ENCODE results near the gene PHETA1. TPM values are rescaled to one million over a fixed set of nuclear protein-coding genes. Genes with fewer than 3 reads are reported as not detected.
A peak's percentile ranks its signal among the peaks of the same experiment; 100 is the strongest.

Gene PHETA1
- total RNA-seq, 1 donor from 2014 or later, result 31.3 TPM

DNA sequence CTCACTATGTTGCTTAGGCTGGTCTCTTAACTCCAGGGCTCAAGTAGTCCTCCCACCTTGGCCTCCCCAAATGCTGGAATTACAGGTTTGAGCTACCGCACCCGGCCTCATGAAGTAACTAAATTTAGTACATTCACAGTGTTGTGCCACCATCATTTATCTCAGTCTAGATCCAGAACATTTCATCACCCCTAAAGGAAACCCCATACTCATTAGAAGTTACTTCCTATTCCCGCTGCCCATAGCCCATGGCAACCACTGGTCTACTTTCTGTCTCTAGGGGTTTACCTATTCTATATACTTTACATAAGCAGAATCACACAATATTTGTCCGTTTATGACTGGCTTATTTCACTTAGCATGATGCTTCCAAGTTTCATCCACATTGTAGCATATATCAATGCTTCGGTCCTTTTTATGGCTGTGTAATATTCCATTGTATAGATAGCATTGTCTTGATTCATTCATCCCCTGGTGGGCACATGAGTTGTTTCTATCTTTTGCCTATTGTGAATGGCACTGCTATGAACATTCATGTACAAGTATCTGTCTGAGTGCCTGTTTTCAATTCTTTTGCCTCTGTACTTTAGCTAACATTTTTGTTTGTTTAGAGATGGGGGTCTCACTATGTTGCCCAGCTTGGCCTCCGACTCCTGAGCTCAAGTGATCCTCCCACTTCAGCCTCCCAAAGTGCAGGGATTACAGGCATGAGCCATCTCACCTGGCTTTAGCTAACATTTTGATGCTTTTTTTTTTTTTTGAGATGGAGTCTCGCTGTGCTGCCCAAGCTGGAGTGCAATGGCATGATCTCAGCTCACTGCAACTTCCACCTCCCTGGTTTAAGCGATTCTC is 26.7 kb upstream of the PHETA1 start:
- Mint-ChIP-seq H3K27me3 (peaks cover 13% of the 10 kb centered on the region), H3K9me3 (ENCODE audit: low read depth) (no peaks in the 10 kb centered on the region), H3K4me1 (ENCODE audit: low read depth) (no peaks in the 10 kb centered on the region), H3K27ac (no peak overlapping the region), H3K4me3 (ENCODE audit: low read depth) (no peak overlapping the region), H3K36me3 (ENCODE audit: insufficient read depth) (no peaks in the 10 kb centered on the region)
- no peak for DNase-seq (ENCODE audit: low spot score, unreplicated experiment)
- TF ChIP-seq, protein P1, sequence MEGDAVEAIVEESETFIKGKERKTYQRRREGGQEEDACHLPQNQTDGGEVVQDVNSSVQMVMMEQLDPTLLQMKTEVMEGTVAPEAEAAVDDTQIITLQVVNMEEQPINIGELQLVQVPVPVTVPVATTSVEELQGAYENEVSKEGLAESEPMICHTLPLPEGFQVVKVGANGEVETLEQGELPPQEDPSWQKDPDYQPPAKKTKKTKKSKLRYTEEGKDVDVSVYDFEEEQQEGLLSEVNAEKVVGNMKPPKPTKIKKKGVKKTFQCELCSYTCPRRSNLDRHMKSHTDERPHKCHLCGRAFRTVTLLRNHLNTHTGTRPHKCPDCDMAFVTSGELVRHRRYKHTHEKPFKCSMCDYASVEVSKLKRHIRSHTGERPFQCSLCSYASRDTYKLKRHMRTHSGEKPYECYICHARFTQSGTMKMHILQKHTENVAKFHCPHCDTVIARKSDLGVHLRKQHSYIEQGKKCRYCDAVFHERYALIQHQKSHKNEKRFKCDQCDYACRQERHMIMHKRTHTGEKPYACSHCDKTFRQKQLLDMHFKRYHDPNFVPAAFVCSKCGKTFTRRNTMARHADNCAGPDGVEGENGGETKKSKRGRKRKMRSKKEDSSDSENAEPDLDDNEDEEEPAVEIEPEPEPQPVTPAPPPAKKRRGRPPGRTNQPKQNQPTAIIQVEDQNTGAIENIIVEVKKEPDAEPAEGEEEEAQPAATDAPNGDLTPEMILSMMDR (IDR thresholded peaks at IDR 0.05; ENCODE audit: unreplicated experiment), result no peak

DNA sequence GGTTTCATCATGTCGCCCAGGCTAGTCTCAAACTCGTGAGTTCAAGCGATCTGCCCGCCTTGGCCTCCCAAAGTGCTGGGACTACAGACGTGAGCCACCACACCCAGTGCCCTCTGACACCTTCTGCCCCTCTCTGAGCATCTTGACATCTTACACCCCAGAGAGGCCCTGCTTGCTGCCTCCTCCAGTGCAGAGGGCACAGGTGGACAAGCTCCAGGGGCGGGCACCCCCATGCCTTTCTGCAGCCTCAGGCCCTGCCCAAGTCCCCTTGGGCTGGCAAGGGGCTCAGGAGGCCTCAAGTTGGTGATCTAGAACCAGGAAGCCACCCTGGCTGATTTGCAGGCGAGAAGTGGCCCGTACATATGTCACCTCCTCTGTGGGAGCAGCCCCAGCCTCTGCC is 25.6 kb upstream of the PHETA1 start:
- TF ChIP-seq, protein P1 (IDR thresholded peaks at IDR 0.05; ENCODE audit: unreplicated experiment), result no peak
- Mint-ChIP-seq H3K27me3 (peaks cover 2% of the 10 kb centered on the region), H3K36me3 (ENCODE audit: insufficient read depth) (no peaks in the 10 kb centered on the region), H3K4me1 (ENCODE audit: low read depth) (no peaks in the 10 kb centered on the region), H3K4me3 (ENCODE audit: low read depth) (no peak overlapping the region), H3K27ac (no peak overlapping the region), H3K9me3 (ENCODE audit: low read depth) (no peaks in the 10 kb centered on the region)
- no peak for DNase-seq (ENCODE audit: low spot score, unreplicated experiment)

DNA sequence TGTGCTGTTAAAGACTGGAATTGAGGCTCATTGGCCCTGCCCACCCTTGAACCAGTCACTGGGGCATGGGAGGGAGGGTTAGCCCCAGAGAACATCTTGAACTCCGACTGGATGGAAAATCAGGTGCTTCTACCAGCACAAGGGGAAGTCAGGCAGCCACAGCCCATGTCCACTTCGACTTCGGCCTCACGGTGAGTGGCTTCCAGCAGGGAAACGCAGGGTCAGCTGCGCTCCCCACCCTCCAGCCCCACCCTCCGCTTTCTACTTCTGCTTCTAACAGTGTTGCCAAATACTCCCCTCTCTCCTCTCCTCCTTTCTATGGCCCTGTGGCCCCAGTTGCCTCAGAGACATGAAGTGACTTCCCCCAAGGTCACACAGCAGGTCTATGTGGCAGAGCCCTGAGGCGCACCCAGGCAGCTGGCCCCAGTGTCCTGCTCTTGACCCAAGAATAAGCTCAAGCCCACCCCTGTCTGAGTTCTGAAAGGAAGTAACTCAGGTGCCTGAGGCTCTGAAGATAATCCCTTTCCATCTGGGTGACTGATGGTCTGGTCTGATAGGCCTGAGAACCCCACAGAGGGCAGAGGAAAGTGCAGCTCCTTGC is 24.9 kb upstream of the PHETA1 start:
- no peaks in the 10 kb centered on the region for H3K36me3 Mint-ChIP-seq (ENCODE audit: insufficient read depth)
- no peak for DNase-seq (ENCODE audit: low spot score, unreplicated experiment)
- H3K27ac Mint-ChIP-seq, result no peak overlapping the region
- no peaks in the 10 kb centered on the region for H3K9me3 Mint-ChIP-seq (ENCODE audit: low read depth)
- H3K4me3 Mint-ChIP-seq (ENCODE audit: low read depth), result no peak overlapping the region
- H3K27me3 Mint-ChIP-seq, result peaks cover 6% of the 10 kb centered on the region
- H3K4me1 Mint-ChIP-seq (ENCODE audit: low read depth), result no peaks in the 10 kb centered on the region
- TF ChIP-seq, protein P1 (IDR thresholded peaks at IDR 0.05; ENCODE audit: unreplicated experiment), result no peak

DNA sequence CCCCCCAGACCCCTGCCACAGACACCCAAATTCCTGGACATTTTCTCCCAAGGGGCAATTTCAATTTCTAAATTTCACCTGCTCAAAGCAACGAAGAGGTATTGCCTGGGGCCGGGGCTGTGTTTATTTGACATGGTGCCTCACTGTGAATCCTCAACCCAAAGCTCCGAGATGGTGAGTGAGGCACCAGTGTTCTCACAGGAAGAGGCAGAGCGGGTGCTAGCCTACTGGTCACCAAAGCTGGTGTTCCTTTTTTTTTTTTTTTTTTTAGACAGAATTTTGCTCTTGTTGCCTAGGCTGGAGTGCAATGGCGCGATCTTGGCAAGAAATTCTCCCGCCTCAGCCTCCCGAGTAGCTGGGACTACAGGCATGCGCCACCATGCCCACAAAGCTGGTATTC is 22.0 kb upstream of the PHETA1 start:
- Mint-ChIP-seq H3K27me3 (peaks cover 11% of the 10 kb centered on the region), H3K9me3 (ENCODE audit: low read depth) (no peaks in the 10 kb centered on the region), H3K36me3 (ENCODE audit: insufficient read depth) (no peaks in the 10 kb centered on the region), H3K4me1 (ENCODE audit: low read depth) (no peaks in the 10 kb centered on the region), H3K27ac (no peak overlapping the region), H3K4me3 (ENCODE audit: low read depth) (no peak overlapping the region)
- TF ChIP-seq, protein P1 (IDR thresholded peaks at IDR 0.05; ENCODE audit: unreplicated experiment), result no peak
- DNase-seq (ENCODE audit: low spot score, unreplicated experiment), result no peak

DNA sequence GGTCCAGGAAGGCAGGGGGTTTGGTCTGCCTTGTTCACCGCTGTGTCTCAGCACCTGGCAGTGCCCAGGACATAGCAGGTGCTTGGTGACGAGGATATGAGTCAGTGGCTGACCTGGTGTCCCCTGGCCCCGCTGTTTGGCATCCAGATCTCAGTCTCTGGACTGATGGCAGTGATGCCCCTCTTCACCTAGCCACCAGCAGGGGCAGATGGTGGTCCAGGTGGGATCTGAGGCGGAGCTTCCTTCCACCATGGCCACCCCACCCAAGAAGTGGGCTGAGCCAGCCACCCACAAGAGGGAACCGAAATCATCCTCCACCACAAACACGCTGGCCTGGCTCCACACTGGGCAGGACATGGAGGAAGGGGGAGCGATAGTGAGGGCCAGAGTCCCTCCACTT is 20.7 kb upstream of the PHETA1 start:
- Mint-ChIP-seq H3K27ac (peak overlapping the region; percentile 49), H3K9me3 (ENCODE audit: low read depth) (no peaks in the 10 kb centered on the region), H3K27me3 (peaks cover 19% of the 10 kb centered on the region), H3K36me3 (ENCODE audit: insufficient read depth) (no peaks in the 10 kb centered on the region), H3K4me1 (ENCODE audit: low read depth) (no peaks in the 10 kb centered on the region), H3K4me3 (ENCODE audit: low read depth) (no peak overlapping the region)
- TF ChIP-seq, protein P1 (IDR thresholded peaks at IDR 0.05; ENCODE audit: unreplicated experiment), result no peak
- no peak for DNase-seq (ENCODE audit: low spot score, unreplicated experiment)
